Neural cell (in vitro differentiated cells): Measurements from ENCODE around the gene SFXN1.

ENCODE experiments used
- EP300 ChIP-seq: fragments of 450-650 bp; conservative IDR thresholded peaks from 2 replicates; pipeline ENCODE4 v1.6.1; 2014; ENCODE audit warnings: antibody characterized with exemption, mild to moderate bottlenecking, moderate library complexity; ENCODE audit not compliant: poor library complexity, severe bottlenecking
- EZH2 ChIP-seq: fragments of 200-600, 300-800 bp; shearing (Covaris generic), sonication (generic); IDR thresholded peaks from 2 replicates; pipeline ENCODE4 v1.6.1; 2014; ENCODE audit warnings: antibody characterized with exemption, low read length, borderline replicate concordance, mild to moderate bottlenecking; ENCODE audit not compliant: insufficient read depth, poor library complexity, severe bottlenecking
- MXI1 ChIP-seq: fragments of 450-650 bp; conservative IDR thresholded peaks from 2 replicates; pipeline ENCODE4 v1.6.1; 2014; ENCODE audit warnings: antibody characterized with exemption, mild to moderate bottlenecking; ENCODE audit not compliant: poor library complexity, severe bottlenecking
- POLR2AphosphoS5 ChIP-seq: IDR thresholded peaks from 2 replicates; pipeline ENCODE4 v1.6.1; 2012
- RAD21 ChIP-seq: fragments of 450-650 bp; conservative IDR thresholded peaks from 2 replicates; pipeline ENCODE4 v1.6.1; 2014; ENCODE audit warnings: antibody characterized with exemption, mild to moderate bottlenecking, moderate library complexity
- SMC3 ChIP-seq: fragments of 450-650 bp; conservative IDR thresholded peaks from 2 replicates; pipeline ENCODE4 v1.6.1; 2014; ENCODE audit warnings: antibody characterized with exemption, mild to moderate bottlenecking, moderate library complexity; ENCODE audit not compliant: poor library complexity
- TAF1 ChIP-seq: IDR thresholded peaks from 2 replicates; pipeline ENCODE4 v1.6.1; 2012; ENCODE audit warnings: low read depth
- TF ChIP-seq, protein P1 (sequence below): fragments of 450-650 bp; IDR thresholded peaks from 2 replicates; pipeline ENCODE4 v1.5.1; 2014; ENCODE audit warnings: antibody characterized with exemption, mild to moderate bottlenecking, moderate library complexity; ENCODE audit not compliant: poor library complexity, severe bottlenecking
- TF ChIP-seq, protein P2 (sequence below): IDR thresholded peaks from 2 replicates; pipeline ENCODE4 v1.6.1; 2012; ENCODE audit warnings: borderline replicate concordance

DNA sequence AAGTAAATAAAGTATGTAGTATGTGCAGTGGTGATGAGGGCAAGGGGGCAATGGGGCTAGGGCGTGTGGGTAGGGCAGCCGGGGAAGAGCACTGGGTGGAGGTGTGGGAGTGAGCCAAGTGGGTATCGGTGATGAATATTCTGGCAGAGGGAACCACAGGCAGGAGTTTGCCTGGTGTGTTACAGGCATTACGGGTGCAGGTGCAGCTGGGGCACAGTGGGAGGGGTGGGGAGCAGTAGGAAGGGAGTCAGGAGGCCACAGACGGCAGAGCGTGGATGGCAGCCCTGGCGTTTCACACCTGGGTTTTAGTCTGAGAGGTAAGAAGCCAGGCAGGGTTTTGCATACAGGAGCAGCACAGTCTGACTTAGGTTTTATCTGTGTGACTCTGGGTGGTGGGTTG lies 35.4 kb downstream of the SFXN1 start:
- TF ChIP-seq, protein P1, sequence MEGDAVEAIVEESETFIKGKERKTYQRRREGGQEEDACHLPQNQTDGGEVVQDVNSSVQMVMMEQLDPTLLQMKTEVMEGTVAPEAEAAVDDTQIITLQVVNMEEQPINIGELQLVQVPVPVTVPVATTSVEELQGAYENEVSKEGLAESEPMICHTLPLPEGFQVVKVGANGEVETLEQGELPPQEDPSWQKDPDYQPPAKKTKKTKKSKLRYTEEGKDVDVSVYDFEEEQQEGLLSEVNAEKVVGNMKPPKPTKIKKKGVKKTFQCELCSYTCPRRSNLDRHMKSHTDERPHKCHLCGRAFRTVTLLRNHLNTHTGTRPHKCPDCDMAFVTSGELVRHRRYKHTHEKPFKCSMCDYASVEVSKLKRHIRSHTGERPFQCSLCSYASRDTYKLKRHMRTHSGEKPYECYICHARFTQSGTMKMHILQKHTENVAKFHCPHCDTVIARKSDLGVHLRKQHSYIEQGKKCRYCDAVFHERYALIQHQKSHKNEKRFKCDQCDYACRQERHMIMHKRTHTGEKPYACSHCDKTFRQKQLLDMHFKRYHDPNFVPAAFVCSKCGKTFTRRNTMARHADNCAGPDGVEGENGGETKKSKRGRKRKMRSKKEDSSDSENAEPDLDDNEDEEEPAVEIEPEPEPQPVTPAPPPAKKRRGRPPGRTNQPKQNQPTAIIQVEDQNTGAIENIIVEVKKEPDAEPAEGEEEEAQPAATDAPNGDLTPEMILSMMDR, result no peak
- TF ChIP-seq SMC3, result no peak
- TF ChIP-seq, protein P2, sequence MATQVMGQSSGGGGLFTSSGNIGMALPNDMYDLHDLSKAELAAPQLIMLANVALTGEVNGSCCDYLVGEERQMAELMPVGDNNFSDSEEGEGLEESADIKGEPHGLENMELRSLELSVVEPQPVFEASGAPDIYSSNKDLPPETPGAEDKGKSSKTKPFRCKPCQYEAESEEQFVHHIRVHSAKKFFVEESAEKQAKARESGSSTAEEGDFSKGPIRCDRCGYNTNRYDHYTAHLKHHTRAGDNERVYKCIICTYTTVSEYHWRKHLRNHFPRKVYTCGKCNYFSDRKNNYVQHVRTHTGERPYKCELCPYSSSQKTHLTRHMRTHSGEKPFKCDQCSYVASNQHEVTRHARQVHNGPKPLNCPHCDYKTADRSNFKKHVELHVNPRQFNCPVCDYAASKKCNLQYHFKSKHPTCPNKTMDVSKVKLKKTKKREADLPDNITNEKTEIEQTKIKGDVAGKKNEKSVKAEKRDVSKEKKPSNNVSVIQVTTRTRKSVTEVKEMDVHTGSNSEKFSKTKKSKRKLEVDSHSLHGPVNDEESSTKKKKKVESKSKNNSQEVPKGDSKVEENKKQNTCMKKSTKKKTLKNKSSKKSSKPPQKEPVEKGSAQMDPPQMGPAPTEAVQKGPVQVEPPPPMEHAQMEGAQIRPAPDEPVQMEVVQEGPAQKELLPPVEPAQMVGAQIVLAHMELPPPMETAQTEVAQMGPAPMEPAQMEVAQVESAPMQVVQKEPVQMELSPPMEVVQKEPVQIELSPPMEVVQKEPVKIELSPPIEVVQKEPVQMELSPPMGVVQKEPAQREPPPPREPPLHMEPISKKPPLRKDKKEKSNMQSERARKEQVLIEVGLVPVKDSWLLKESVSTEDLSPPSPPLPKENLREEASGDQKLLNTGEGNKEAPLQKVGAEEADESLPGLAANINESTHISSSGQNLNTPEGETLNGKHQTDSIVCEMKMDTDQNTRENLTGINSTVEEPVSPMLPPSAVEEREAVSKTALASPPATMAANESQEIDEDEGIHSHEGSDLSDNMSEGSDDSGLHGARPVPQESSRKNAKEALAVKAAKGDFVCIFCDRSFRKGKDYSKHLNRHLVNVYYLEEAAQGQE, result no peak
- no peak for TF ChIP-seq TAF1
- TF ChIP-seq RAD21, result no peak
- no peak for TF ChIP-seq POLR2AphosphoS5
- no peak for TF ChIP-seq EP300
- TF ChIP-seq EZH2, result no peak
- TF ChIP-seq MXI1, result no peak
